ENCODE data around the gene GSX1.

The GSX1 gene

GRCh38 chr13:27826379-27827353, 34.4 kb downstream of the GSX1 start:
- DNase-seq = peak; percentile 16 to 85 (median 63)

GRCh38 chr13:27827646-27828045, 35.4 kb downstream of the GSX1 start:
- no peak for DNase-seq

GRCh38 chr13:27830010-27830409, 37.7 kb downstream of the GSX1 start:
- DNase-seq = peak in 14 of 56 donors; percentile 1 to 51 (median 6)

GRCh38 chr13:27833206-27833605, 40.9 kb downstream of the GSX1 start:
- DNase-seq = no peak

DNA sequence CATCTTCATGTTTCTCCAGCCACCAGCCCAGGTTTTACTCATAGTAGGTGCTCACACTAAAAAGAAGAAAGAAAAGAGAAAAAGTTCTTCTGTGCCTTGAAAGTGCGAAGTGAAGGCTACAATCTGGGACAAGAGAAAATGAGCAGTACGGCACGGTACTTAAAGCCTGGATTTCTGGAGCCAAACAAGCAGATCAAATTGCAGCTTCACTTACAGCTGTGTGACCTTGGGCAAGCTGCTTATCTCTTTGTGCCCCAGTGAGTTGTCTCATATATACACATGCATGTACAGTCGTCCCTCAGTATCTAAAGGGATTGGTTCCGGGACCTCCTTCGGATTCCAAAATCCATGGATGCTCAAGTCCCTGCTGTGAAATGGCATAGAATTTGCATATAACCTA, 41.8 kb downstream of the GSX1 start:
- DNase-seq = no peak

DNA sequence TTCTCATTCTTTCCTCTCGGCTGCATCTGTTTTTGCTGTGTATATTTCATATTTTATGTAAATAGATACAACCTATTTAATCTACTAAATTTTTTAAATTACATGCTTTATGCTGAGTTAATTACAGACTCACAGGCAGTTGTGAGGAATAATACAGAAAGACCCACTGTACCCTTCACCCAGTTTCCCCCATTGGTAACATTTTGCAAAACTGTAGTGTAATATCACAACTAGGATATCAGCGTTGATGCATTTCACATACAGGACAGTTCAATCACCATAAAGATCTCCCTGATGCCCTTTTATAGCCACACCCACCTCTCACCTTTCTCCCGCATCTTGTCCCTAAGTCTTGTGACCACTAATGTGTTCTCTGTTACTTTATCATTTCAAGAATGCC, 43.5 kb downstream of the GSX1 start:
- DNase-seq = no peak

DNA sequence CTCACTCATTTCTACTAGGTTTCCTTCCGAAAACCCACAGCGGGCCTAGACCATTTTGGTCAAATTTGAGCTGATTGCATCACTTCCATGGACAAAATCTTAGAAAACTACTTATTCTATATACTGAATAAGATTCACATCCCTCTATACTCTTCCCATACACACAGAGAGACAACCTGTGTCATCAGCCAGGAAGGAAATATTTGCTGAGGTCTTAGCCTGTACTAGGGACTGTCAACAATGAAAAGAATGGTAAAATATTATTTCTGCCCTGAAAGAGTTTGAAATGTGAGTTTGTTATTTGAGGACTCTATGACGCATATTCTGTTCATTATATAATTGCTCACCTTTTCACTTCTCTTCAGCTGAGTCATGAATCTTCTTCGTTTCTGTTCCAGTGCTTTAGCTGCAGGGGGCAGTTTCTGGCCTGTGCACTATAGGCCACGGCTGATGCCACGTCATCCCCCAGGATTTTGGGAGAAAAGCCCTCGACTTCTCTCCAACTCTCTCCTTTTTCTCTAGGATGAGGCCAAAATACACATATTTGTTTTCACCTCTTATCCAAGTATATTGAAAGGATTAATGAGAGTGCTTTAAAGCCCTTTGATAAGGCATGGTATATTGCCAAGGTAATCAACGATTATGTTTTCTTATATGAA, 47.7 kb downstream of the GSX1 start:
- DNase-seq = no peak

DNA sequence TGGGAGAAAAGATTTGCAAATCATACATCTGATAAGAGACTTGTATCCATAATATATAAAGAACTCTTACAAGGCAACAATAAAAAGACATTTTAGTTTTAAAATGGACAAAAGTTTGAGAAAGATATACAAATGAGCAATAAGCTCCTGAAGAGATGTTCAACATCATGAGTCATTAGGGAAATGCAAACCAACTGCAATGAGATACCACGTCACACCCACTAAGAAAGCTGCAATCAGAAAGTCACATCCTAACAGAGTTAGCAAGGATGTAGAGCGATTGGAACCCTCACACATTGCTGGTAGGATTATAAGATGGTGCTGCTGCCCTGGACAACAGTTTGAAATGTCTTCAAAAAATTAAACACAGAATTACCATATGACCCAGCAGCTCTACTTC, 50.3 kb downstream of the GSX1 start:
- DNase-seq = no peak
